Cardiac muscle cell (in vitro differentiated cells and primary cell): Measurements from ENCODE around the gene NFATC2. TPM values are rescaled to one million over a fixed set of nuclear protein-coding genes. Genes with fewer than 3 reads are reported as not detected.

ENCODE experiments used
- DNase-seq, 2 donors: peaks; one replicate each; pipeline versions ENCODE4 v3.0.0 to v3.0.0-alpha.2; 2010 to 2017; ENCODE audit warnings: low read depth in 1 of 2, low spot score in 1 of 2
- H3K27ac ChIP-seq: fragments of 200-600 bp; sonication (generic); 2 replicates; pipeline ENCODE4 v1.5.1; 2016
- H3K27me3 ChIP-seq: fragments of 200-600 bp; sonication (generic); 2 replicates; pipeline ENCODE4 v1.6.0; 2016; ENCODE audit warnings: control low read depth
- H3K36me3 ChIP-seq: fragments of 200-600 bp; sonication (generic); 2 replicates; pipeline ENCODE4 v1.5.1; 2016; ENCODE audit warnings: control low read depth
- H3K4me1 ChIP-seq: fragments of 200-600 bp; sonication (generic); 2 replicates; pipeline ENCODE4 v1.8.1; 2017; ENCODE audit warnings: low read depth, mild to moderate bottlenecking, mixed run types
- H3K4me3 ChIP-seq: fragments of 200-600 bp; sonication (generic); 2 replicates; pipeline ENCODE4 v1.5.1; 2016; ENCODE audit warnings: mild to moderate bottlenecking
- H3K9me3 ChIP-seq: fragments of 200-600 bp; sonication (generic); 2 replicates; pipeline ENCODE4 v1.5.1; 2017; ENCODE audit warnings: low read depth, mild to moderate bottlenecking, control low read depth
- CTCF ChIP-seq: IDR thresholded peaks from 2 replicates; pipeline ENCODE4 v1.5.1; 2012; ENCODE audit warnings: low read depth, mild to moderate bottlenecking, low read length
- polyA plus RNA-seq: library from polyadenylated mRNA; unstranded; fragments of >200 nt; fragmentation: Nextera tagmentation; extraction: Ambion mirVana; gene quantifications from 2 replicates; pipeline ENCODE4 v1.2.1, GENCODE V29; 2016
- total RNA-seq: library from RNA; depleted of rRNA; stranded (reverse); fragments of >200 nt; gene quantifications from 2 replicates; pipeline ENCODE4 v1.2.3, GENCODE V29; 2016

The NFATC2 gene
- total and polyA plus RNA-seq, 2 experiments from 2014 or later = 5.8 to 17.0 TPM

DNA sequence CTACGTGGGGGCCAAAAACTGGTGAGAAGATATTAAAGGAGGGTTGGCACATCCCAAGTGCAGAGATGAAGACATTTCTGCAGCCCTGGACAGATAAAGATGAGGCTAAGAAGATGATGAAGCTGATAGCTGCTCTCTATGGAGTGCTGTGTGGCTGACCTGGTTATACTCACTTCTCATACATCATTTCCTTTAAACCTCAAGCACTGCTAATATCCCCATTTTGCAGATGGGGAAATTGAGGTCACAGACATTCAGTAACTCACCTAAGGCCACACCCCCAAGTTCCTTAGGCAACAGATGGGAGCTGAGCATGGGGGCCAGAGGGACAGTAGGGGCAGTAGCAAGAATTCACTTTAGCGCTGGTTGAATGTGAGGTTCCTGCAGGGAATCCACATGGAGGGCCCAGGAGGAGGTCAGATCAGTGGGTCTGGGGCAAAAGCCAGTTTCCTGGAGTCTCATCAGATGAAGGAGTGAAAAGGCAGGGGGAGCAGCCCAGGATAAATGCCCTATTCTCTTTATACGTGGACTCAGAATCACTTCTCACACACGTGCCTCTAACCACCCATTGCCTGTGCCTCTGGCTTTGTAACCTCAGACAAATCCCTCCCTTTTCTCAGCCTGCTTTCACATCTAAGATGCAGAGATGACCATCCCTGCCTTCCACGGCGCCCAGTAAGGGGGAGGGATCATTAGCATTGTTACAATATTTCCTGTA is 125.8 kb downstream of the NFATC2 start:
- H3K36me3 ChIP-seq = peaks cover 9% of the 10 kb centered on the region
- peaks cover 6% of the 10 kb centered on the region for H3K4me1 ChIP-seq
- H3K9me3 ChIP-seq = no peaks in the 10 kb centered on the region
- H3K27me3 ChIP-seq = no peaks in the 10 kb centered on the region
- no peak overlapping the region for H3K27ac ChIP-seq
- no peak for DNase-seq
- H3K4me3 ChIP-seq = no peak overlapping the region
- no peak for TF ChIP-seq CTCF

- no peak for TF ChIP-seq CTCF
- Histone ChIP-seq H3K27ac (no peak overlapping the region), H3K36me3 (peaks cover 9% of the 10 kb centered on the region), H3K4me1 (peaks cover 6% of the 10 kb centered on the region), H3K27me3 (no peaks in the 10 kb centered on the region), H3K4me3 (no peak overlapping the region), H3K9me3 (no peaks in the 10 kb centered on the region)
- DNase-seq = no peak
Observed at GRCh38 chr20:51413857-51414256, 128.7 kb downstream of the NFATC2 start.

DNA sequence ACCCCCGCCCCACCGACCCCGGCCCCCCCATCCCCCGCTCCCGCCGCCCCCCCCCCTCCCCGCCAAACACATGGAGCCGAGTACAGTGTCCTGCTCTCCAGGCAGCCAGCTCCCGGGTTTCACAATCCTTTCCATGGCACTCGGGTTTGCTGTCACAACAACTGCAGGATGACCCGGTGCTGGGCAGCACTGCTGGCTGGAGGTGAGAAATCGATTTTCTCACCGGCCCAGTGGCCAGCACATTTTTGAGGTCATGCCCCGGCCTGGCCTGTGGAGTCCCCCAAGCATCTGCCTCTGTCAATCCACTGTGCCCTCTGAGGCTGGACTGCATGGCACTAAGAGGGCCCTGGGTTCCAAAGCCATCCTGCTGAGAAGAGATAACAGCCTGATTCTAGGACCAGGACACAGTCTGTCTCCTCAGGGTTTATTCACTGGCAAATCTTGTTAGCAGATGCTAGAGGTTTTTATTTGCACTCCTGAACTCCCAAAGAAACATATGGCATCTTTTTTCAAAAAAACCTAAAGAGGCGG is 129.5 kb downstream of the NFATC2 start:
- no peak for TF ChIP-seq CTCF
- peak in 1 of 2 donors; percentile 27 for DNase-seq
- Histone ChIP-seq H3K27me3 (no peaks in the 10 kb centered on the region), H3K4me1 (peaks cover 6% of the 10 kb centered on the region), H3K9me3 (no peaks in the 10 kb centered on the region), H3K27ac (no peak overlapping the region), H3K36me3 (peaks cover 12% of the 10 kb centered on the region), H3K4me3 (no peak overlapping the region)

- peaks cover 6% of the 10 kb centered on the region for H3K4me1 ChIP-seq
- peak in 1 of 2 donors; percentile 57 for DNase-seq
- TF ChIP-seq CTCF = no peak
- H3K9me3 ChIP-seq = no peaks in the 10 kb centered on the region
- H3K27me3 ChIP-seq = no peaks in the 10 kb centered on the region
- H3K27ac ChIP-seq = peak overlapping the region; percentile 39
- peaks cover 12% of the 10 kb centered on the region for H3K36me3 ChIP-seq
- no peak overlapping the region for H3K4me3 ChIP-seq
Observed at GRCh38 chr20:51412333-51412871, 130.1 kb downstream of the NFATC2 start.

DNA sequence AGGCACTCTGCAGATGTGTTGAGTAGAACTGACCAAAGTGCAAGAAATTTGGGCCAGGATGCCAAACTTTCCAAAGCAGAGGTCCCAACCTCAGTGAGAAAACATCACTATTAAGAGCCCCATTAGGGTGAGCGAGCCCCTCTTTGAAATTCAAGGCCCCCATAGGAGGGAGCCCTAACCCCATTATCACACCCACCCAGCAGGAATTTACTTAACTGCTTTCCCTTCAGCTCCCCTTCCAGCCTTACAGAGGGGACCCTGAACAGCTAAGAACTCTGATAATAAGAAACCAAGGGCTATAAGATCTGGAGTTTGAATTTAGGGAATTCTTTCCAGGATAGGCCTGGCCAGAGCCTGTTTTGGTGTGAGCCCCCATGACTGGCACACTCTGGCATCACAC is 130.6 kb downstream of the NFATC2 start:
- no peak overlapping the region for H3K4me3 ChIP-seq
- H3K9me3 ChIP-seq = no peaks in the 10 kb centered on the region
- peaks cover 6% of the 10 kb centered on the region for H3K4me1 ChIP-seq
- H3K27ac ChIP-seq = peak overlapping the region; percentile 39
- DNase-seq = no peak
- H3K36me3 ChIP-seq = peaks cover 12% of the 10 kb centered on the region
- no peaks in the 10 kb centered on the region for H3K27me3 ChIP-seq
- no peak for TF ChIP-seq CTCF
